HepG2 (cell line): ENCODE data around the gene RICTOR. TPM values are rescaled to one million over a fixed set of nuclear protein-coding genes. Genes with fewer than 3 reads are reported as not detected.

Experiments
- HCFC1 ChIP-seq: fragments of 150-350 bp; IDR thresholded peaks from 2 replicates; pipeline ENCODE4 v1.6.1; 2014; ENCODE audit warnings: low read depth, low read length
- HDAC2 ChIP-seq: sonication (generic); formaldehyde crosslinking; IDR thresholded peaks from 2 replicates; pipeline ENCODE4 v1.4.0; 2020; ENCODE audit warnings: missing genetic modification reagents
- HHEX ChIP-seq: IDR thresholded peaks from 2 replicates; pipeline ENCODE4 v1.6.1; 2016; ENCODE audit warnings: control low read depth
- HIVEP1 ChIP-seq: sonication (generic); formaldehyde crosslinking; IDR thresholded peaks from 2 replicates; pipeline ENCODE4 v1.4.0; 2020; ENCODE audit warnings: mild to moderate bottlenecking, missing genetic modification reagents
- HOXD1 ChIP-seq: sonication (generic); formaldehyde crosslinking; IDR thresholded peaks from 2 replicates; pipeline ENCODE4 v1.5.0; 2020; ENCODE audit warnings: missing genetic modification reagents
- KLF13 ChIP-seq: sonication (generic); formaldehyde crosslinking; IDR thresholded peaks from 2 replicates; pipeline ENCODE4 v1.4.0; 2020; ENCODE audit warnings: mild to moderate bottlenecking, missing genetic modification reagents
- KMT2B ChIP-seq: IDR thresholded peaks from 2 replicates; pipeline ENCODE4 v1.6.1; 2016; ENCODE audit warnings: missing genetic modification reagents, missing compliant biosample characterization
- NCOA5 ChIP-seq: sonication (generic); formaldehyde crosslinking; IDR thresholded peaks from 2 replicates; pipeline ENCODE4 v1.4.0; 2020; ENCODE audit warnings: missing genetic modification reagents
- NFRKB ChIP-seq: fragments of 450-650 bp; IDR thresholded peaks from 2 replicates; pipeline ENCODE4 v1.6.1; 2017
- NR2F6 ChIP-seq, 2 experiments: IDR thresholded peaks; 2 replicates each; pipeline ENCODE4 v1.6.1; 2016; ENCODE audit warnings: antibody characterized with exemption in 1 of 2, mild to moderate bottlenecking in 1 of 2
- PCBP2 ChIP-seq: fragments of 200-400 bp; formaldehyde crosslinking; optimal IDR thresholded peaks from 2 replicates; pipeline ENCODE3; 2018; ENCODE audit warnings: low read length, low read depth; ENCODE audit not compliant: poor library complexity, severe bottlenecking
- POLR2G ChIP-seq: fragments of 200-400 bp; formaldehyde crosslinking; IDR thresholded peaks from 2 replicates; pipeline ENCODE4 v1.6.1; 2018; ENCODE audit warnings: mild to moderate bottlenecking, low read depth, low read length, moderate library complexity
- SNAPC4 ChIP-seq: sonication (generic); formaldehyde crosslinking; IDR thresholded peaks from 2 replicates; pipeline ENCODE4 v1.4.0; 2020; ENCODE audit warnings: mild to moderate bottlenecking, missing genetic modification reagents
- SOX6 ChIP-seq, 2 experiments: fragments of 450-650 bp in 1 of 2; sonication (generic) in 1 of 2; formaldehyde crosslinking in 1 of 2; IDR thresholded peaks; 2 replicates each; pipeline versions ENCODE4 v1.4.0 to v1.6.1; 2017 to 2020; ENCODE audit warnings: antibody characterized with exemption in 1 of 2, mild to moderate bottlenecking in 1 of 2, missing genetic modification reagents in 1 of 2
- SP1 ChIP-seq, 2 experiments: fragments of 450-650 bp in 1 of 2; sonication (generic) in 1 of 2; formaldehyde crosslinking in 1 of 2; IDR thresholded peaks; 2 replicates each; pipeline versions ENCODE4 v1.4.0 to v1.6.1; 2016 to 2020; ENCODE audit warnings: missing genetic modification reagents in 1 of 2
- ZFP62 ChIP-seq: sonication (generic); formaldehyde crosslinking; IDR thresholded peaks from 2 replicates; pipeline ENCODE4 v1.4.0; 2020; ENCODE audit warnings: missing genetic modification reagents
- ZKSCAN8 ChIP-seq: IDR thresholded peaks from 2 replicates; pipeline ENCODE4 v1.6.1; 2016; ENCODE audit warnings: borderline replicate concordance, missing genetic modification reagents, missing compliant biosample characterization
- ZNF101 ChIP-seq: sonication (generic); formaldehyde crosslinking; IDR thresholded peaks from 2 replicates; pipeline ENCODE4 v1.4.0; 2020; ENCODE audit warnings: mild to moderate bottlenecking, low read depth, missing genetic modification reagents, borderline replicate concordance
- ZNF234 ChIP-seq: sonication (generic); formaldehyde crosslinking; conservative IDR thresholded peaks from 2 replicates; pipeline ENCODE4 v1.5.1; 2020; ENCODE audit warnings: mild to moderate bottlenecking, missing genetic modification reagents
- ZNF274 ChIP-seq: sonication (generic); formaldehyde crosslinking; IDR thresholded peaks from 2 replicates; pipeline ENCODE4 v1.5.1; 2020; ENCODE audit warnings: mild to moderate bottlenecking, missing genetic modification reagents
- ZNF441 ChIP-seq: sonication (generic); formaldehyde crosslinking; IDR thresholded peaks from 2 replicates; pipeline ENCODE4 v1.7.0; 2021; ENCODE audit warnings: missing genetic modification reagents, borderline replicate concordance
- ZNF530 ChIP-seq: sonication (generic); formaldehyde crosslinking; IDR thresholded peaks from 2 replicates; pipeline ENCODE4 v1.5.0; 2020; ENCODE audit warnings: low read depth, mild to moderate bottlenecking, missing genetic modification reagents
- ZNF598 ChIP-seq: sonication (generic); formaldehyde crosslinking; IDR thresholded peaks from 2 replicates; pipeline ENCODE4 v1.5.1; 2020; ENCODE audit warnings: mild to moderate bottlenecking, missing genetic modification reagents, borderline replicate concordance
- polyA plus RNA-seq, 8 experiments: library from polyadenylated mRNA; depleted of rRNA in 3 of 8; stranded (reverse) in 7 of 8; unstranded in 1 of 8; fragments of >200 nt; fragmentation: Illumina TruSeq in 4 of 8; extraction: Trizol in 4 of 8; gene quantifications; 2 replicates each; pipeline versions ENCODE4 v1.2.1 to v1.2.3, GENCODE V29; 2011 to 2016; ENCODE audit warnings: low read depth in 4 of 8, missing spikeins in 1 of 8, mixed read lengths in 1 of 8; ENCODE audit not compliant: insufficient read depth in 1 of 8
- total RNA-seq, 5 experiments: library from RNA; depleted of rRNA; stranded (reverse); fragments of >200 nt; fragmentation: Illumina TruSeq; extraction: Trizol; gene quantifications; 2 replicates each; pipeline ENCODE4 v1.2.3, GENCODE V29; 2016; ENCODE audit warnings: low read depth in 1 of 5
- TF ChIP-seq, protein P1 (sequence below): sonication (generic); formaldehyde crosslinking; IDR thresholded peaks from 2 replicates; pipeline ENCODE4 v1.8.1; 2022; ENCODE audit warnings: low read depth, mild to moderate bottlenecking, missing genetic modification reagents

RICTOR gene
- total and polyA plus RNA-seq, 2 of the 13 experiments (the other 11 are each of a cell fraction or from before 2014, with no cell fraction given) = 10.7 to 15.4 TPM

- TF ChIP-seq SP1 (IDR thresholded peaks at IDR 0.05) = no peak
- TF ChIP-seq SP1 (CRISPR knock-in tag; IDR thresholded peaks at IDR 0.05) = no peak
- no peak for TF ChIP-seq PCBP2
- TF ChIP-seq HCFC1 = no peak
- no peak for TF ChIP-seq HOXD1 (CRISPR knock-in tag)
- peak; percentile 60 for TF ChIP-seq NR2F6 (IDR thresholded peaks at IDR 0.05)
- peak; percentile 51; the same call in 1 of the 2 replicates for TF ChIP-seq NR2F6 (CRISPR knock-in tag; IDR thresholded peaks at IDR 0.05)
- TF ChIP-seq POLR2G = peak; percentile 58
- TF ChIP-seq, protein P1, sequence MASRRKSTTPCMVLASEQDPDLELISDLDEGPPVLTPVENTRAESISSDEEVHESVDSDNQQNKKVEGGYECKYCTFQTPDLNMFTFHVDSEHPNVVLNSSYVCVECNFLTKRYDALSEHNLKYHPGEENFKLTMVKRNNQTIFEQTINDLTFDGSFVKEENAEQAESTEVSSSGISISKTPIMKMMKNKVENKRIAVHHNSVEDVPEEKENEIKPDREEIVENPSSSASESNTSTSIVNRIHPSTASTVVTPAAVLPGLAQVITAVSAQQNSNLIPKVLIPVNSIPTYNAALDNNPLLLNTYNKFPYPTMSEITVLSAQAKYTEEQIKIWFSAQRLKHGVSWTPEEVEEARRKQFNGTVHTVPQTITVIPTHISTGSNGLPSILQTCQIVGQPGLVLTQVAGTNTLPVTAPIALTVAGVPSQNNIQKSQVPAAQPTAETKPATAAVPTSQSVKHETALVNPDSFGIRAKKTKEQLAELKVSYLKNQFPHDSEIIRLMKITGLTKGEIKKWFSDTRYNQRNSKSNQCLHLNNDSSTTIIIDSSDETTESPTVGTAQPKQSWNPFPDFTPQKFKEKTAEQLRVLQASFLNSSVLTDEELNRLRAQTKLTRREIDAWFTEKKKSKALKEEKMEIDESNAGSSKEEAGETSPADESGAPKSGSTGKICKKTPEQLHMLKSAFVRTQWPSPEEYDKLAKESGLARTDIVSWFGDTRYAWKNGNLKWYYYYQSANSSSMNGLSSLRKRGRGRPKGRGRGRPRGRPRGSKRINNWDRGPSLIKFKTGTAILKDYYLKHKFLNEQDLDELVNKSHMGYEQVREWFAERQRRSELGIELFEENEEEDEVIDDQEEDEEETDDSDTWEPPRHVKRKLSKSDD (CRISPR knock-in tag) = no peak
- TF ChIP-seq NCOA5 = no peak
- no peak for TF ChIP-seq ZNF234 (CRISPR knock-in tag)
- no peak for TF ChIP-seq NFRKB
- TF ChIP-seq KMT2B = no peak
- TF ChIP-seq HIVEP1 (CRISPR knock-in tag) = no peak
- no peak for TF ChIP-seq SOX6 (IDR thresholded peaks at IDR 0.05)
- peak; percentile 81 for TF ChIP-seq SOX6 (CRISPR knock-in tag; IDR thresholded peaks at IDR 0.05)
- TF ChIP-seq ZFP62 (CRISPR knock-in tag) = no peak
- no peak for TF ChIP-seq ZNF441
- TF ChIP-seq KLF13 (CRISPR knock-in tag) = no peak
- no peak for TF ChIP-seq ZNF274 (CRISPR knock-in tag)
- no peak for TF ChIP-seq ZNF598 (CRISPR knock-in tag)
- TF ChIP-seq HHEX = no peak
- TF ChIP-seq ZNF530 = no peak
- 0 out of 2 replicates have a peak, but pooled peaks have one; percentile 52 for TF ChIP-seq ZKSCAN8 (CRISPR knock-in tag)
- TF ChIP-seq SNAPC4 (CRISPR knock-in tag) = no peak
- TF ChIP-seq HDAC2 (CRISPR knock-in tag) = no peak
- no peak for TF ChIP-seq ZNF101
Measured at GRCh38 chr5:39100851-39101396, 26.7 kb upstream of the RICTOR start (continued).
